ENCODE results near the gene TMEM176A. TPM values are rescaled to one million over a fixed set of nuclear protein-coding genes. Genes with fewer than 3 reads are reported as not detected.

The TMEM176A gene
- total RNA-seq, 1 donor from 2014 or later, result not detected

GRCh38 chr7:150780292-150780691, 20.3 kb upstream of the TMEM176A start:
- ChIA-PET POLR2A (no interaction called here), CTCF (no interaction called here)
- Mint-ChIP-seq H3K36me3 (ENCODE audit: low read depth) (no peaks in the 10 kb centered on the region), H3K4me3 (no peak overlapping the region), H3K9me3 (no peaks in the 10 kb centered on the region), H3K27ac (no peak overlapping the region), H3K4me1 (no peaks in the 10 kb centered on the region), H3K27me3 (peaks cover 18% of the 10 kb centered on the region)
- DNase-seq (no peak), ATAC-seq (ENCODE audit: low read depth) (no peak)
- intact Hi-C loops (cut with micrococcal nuclease), result no loop called here
- TF ChIP-seq CTCF (IDR thresholded peaks at IDR 0.05), result no peak

- intact Hi-C loops (cut with micrococcal nuclease), result no loop called here
- Mint-ChIP-seq H3K4me1 (no peaks in the 10 kb centered on the region), H3K4me3 (no peak overlapping the region), H3K27me3 (peaks cover 20% of the 10 kb centered on the region), H3K9me3 (no peaks in the 10 kb centered on the region), H3K27ac (no peak overlapping the region), H3K36me3 (ENCODE audit: low read depth) (no peaks in the 10 kb centered on the region)
- no peak for TF ChIP-seq CTCF (IDR thresholded peaks at IDR 0.05)
- ATAC-seq (ENCODE audit: low read depth) (no peak), DNase-seq (no peak)
- CTCF ChIA-PET, result no interaction called here
- POLR2A ChIA-PET, result no interaction called here
These were observed 19.5 kb upstream of the TMEM176A start for GRCh38 chr7:150781103-150781502.

- intact Hi-C loops (cut with micrococcal nuclease), result no loop called here
- H3K4me3 Mint-ChIP-seq, result no peak overlapping the region
- CTCF ChIA-PET, result no interaction called here
These were observed 18.6 kb upstream of the TMEM176A start for GRCh38 chr7:150781961-150782360.

GRCh38 chr7:150784120-150784736, 16.3 kb upstream of the TMEM176A start:
- no peak for DNase-seq
- H3K4me1 Mint-ChIP-seq, result peaks cover 7% of the 10 kb centered on the region
- ATAC-seq (ENCODE audit: low read depth), result no peak
- intact Hi-C loops (cut with micrococcal nuclease), result no loop called here
- ChIA-PET POLR2A (no interaction called here), CTCF (no interaction called here)
- TF ChIP-seq CTCF (IDR thresholded peaks at IDR 0.05), result no peak
- no peak overlapping the region for H3K27ac Mint-ChIP-seq
- H3K36me3 Mint-ChIP-seq (ENCODE audit: low read depth), result no peaks in the 10 kb centered on the region
- no peaks in the 10 kb centered on the region for H3K9me3 Mint-ChIP-seq
- H3K27me3 Mint-ChIP-seq, result peaks cover 20% of the 10 kb centered on the region
- H3K4me3 Mint-ChIP-seq, result no peak overlapping the region

More at GRCh38 chr7:150781961-150782360, 18.6 kb upstream of the TMEM176A start:
- Mint-ChIP-seq H3K4me1 (no peaks in the 10 kb centered on the region), H3K27ac (no peak overlapping the region), H3K36me3 (ENCODE audit: low read depth) (no peaks in the 10 kb centered on the region), H3K27me3 (peaks cover 20% of the 10 kb centered on the region), H3K9me3 (no peaks in the 10 kb centered on the region)
- TF ChIP-seq CTCF (IDR thresholded peaks at IDR 0.05), result no peak
- no peak for DNase-seq
- ATAC-seq (ENCODE audit: low read depth), result no peak
- POLR2A ChIA-PET, result no interaction called here

- H3K9me3 Mint-ChIP-seq, result no peaks in the 10 kb centered on the region
- ATAC-seq (ENCODE audit: low read depth) (no peak), DNase-seq (no peak)
- H3K4me1 Mint-ChIP-seq, result peaks cover 7% of the 10 kb centered on the region
- H3K27ac Mint-ChIP-seq, result no peak overlapping the region
- H3K27me3 Mint-ChIP-seq, result peaks cover 20% of the 10 kb centered on the region
- no peak overlapping the region for H3K4me3 Mint-ChIP-seq
- TF ChIP-seq CTCF (IDR thresholded peaks at IDR 0.05), result no peak
- CTCF ChIA-PET, result no interaction called here
- intact Hi-C loops (cut with micrococcal nuclease), result no loop called here
- POLR2A ChIA-PET, result interaction anchor here (0.5 kb wide), 1 partner anchor 354 kb away, joined by 4 read pairs; no protein-coding TSS in a partner anchor
- no peaks in the 10 kb centered on the region for H3K36me3 Mint-ChIP-seq (ENCODE audit: low read depth)
These were observed 15.6 kb upstream of the TMEM176A start for GRCh38 chr7:150784954-150785353.
